GM18867 (cell line): ENCODE measurements around the gene FMO1.
A peak's percentile ranks its signal among the peaks of the same experiment; 100 is the strongest.
"Not testable (repeated sequence)": the region's sequence is repeated elsewhere in the genome, so short reads cannot be mapped to it uniquely, and the experiment has no call there.

ENCODE experiments used
- ATAC-seq: cut with Tn5 transposase; IDR thresholded peaks from one replicate; pipeline ENCODE4 v1.9.1; 2021; ENCODE audit warnings: mild to moderate bottlenecking, moderate library complexity; ENCODE audit not compliant: unreplicated experiment

FMO1 gene

DNA sequence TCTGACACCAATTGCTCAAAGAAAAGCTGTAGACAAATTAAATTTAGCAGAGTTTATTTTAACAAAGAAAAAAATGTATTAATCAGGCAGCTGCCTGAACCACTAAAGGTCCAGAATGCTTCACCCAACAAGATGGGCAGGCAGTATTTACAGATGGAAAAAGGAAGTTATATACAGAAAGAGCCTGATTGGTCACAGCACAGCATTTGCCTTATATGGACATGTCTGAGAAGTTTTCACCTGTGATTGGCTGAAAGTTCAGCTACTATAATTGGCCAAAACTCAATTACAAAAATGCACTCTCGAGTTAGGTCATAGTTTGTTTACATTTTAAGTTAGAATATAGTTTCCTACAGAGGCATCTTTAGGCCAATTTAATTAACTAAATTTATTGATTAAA, 15.1 kb upstream of the FMO1 start:
- ATAC-seq = no peak

DNA sequence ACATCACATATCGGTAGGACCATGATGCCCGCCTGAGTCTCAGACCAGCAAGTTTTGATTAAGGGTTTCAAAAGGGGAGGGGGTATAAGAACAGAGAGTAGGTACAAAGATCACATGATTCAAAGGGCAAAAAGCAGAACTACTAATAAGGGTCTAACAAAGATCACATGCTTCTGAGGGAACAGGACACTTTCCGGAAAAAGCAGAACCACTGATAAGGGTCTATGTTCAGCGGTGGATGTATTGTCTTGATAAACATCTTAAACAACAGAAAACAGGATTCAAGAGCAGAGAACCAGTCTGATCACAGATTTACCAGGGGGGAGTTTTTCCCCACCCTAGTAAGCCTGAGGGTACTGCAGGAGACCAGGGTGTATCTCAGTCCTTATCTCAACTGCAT, 12.1 kb upstream of the FMO1 start:
- ATAC-seq = not testable (repeated sequence)

DNA sequence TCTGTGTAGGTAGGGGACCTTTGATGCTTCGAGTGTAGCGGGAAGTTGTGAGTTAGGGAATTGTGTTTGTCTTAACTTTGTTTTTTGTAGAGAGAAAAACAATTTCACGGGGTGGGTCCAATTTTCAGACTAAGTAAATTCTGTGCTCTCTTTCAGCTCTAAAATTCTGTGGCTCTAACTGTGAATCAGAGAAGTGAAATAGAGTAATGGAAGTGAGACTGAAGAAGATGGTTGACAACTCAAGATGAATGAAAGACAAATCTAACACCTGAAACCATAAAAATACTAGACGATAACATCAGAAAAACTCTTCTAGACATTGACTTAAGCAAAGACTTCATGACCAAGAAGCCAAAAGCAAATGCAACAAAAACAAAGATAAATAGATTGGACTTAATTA, 4.4 kb upstream of the FMO1 start:
- ATAC-seq = peak; percentile 64

DNA sequence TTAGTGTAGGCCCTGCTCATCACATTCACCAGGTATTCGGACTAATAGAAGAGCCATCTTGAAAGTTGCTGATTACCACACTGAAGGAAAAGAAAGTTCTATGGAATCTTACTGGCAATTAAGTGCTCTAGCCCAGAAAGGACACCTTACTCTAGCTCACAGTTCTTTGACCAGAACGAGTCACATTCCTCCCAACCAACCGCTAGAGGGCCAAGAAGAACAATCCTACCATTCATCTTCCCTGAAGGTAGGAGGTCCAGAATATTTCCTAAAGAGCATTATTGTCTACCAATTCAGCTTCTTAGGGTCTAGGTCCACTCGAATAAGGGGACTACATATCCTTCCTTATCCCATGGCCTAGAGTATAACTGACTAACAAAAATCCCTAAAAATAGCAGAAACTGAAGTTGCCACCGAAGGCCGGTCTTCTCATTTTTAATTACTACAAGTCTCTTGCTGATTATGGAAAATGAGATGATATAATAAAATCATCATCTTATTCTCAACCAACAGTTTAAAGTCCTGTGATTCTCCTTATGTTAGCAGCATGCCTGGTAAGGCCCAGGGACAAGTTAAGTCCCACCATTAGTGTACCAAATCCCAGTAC, 2.7 kb upstream of the FMO1 start:
- peak; percentile 76 for ATAC-seq

DNA sequence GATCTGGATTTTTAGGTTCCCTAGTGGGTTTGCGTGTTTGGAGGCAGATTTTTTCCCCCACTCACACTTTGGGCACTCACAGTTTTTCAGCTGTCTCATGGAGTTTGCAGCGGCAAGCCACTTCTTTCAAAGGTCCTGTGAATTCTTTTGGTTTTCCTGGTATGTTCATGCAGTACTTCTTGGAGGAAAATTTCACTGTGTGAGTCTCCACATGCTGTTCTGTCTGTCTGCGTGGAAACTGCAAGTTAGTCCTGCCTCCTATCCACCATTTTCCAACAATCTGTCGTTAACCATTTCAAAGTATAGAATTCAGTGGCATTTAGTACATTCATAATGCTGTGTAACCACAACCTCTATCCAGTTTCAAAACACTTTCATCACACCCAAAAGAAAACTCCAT, 793 bp upstream of the FMO1 start:
- ATAC-seq = no peak

DNA sequence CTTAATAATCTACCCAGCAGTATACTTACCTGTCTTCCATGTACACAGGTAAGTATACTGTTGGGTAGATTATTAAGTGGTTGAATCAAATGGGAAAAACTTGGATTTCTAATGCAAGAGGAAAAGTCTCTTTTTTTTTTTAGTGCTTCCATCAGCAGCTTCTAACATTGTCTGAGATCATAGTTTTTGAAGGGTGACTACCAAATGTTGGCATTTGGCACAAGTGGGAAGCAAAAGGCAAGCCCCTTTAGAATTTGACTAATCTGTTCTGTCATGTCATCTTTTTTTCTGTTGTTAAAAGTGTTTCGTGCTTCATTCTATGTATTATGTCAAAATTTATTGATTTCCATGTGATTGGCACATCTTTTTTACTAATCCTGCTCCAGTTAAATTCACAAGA, 547 bp downstream of the FMO1 start:
- no peak for ATAC-seq

DNA sequence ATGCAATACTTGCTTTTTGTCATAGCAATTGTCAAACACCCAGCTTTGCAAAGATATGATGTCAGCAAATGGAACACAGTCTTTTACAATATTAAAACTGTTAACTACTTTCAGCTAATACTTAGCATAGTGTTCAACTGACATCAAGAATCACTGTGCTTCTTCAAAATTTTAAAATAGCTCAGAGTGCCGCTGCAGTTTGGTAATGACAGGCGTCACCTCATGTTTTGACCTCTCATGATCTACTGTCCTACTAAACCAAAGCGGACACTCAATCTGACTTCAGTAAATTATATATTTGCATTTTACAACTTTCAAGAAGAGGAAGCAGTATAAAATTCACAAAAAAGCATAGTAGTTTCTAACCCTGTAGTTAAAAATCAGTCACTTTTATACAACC, 2.0 kb downstream of the FMO1 start:
- no peak for ATAC-seq

DNA sequence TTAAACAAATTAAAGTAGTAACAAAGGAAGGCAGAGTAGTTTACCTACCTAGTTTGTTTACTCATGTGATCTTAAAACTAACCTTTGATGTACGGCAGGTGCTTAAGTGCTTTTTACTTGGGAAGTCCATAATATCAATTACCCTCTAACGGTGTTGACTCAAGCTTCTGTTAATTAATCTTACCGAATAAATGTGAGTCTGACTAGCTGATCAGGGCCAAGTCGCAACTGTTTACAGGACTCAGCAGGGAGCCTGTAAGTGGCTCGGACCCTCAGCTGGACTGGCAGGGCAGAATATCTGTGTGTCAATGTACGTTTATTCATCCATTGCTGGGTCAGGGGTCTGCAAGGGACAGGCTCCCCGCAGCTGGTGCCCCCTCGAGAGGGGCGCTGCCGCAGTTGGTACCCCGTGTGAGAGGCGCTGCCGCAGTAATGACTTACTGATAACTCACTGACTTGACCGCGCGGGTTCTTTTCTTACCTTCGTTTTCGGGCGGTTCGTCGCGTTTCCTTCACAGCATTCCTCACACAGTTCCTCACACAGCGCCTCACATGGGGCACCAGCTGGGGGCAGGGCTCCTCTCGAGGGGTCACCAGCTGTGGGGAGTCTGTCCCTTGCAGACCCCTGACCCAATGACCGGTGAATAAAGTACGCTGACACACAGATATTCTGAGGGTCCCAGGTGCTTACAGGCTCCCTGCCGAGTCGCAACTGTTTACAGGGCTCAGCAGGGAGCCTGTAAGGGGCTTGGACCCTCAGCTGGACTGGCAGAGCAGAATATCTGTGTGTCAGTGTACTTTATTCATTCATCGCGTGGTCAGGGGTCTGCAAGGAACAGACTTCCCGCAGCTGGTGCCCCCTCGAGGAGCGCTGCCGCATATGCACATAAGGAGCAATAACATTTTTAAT, 3.0 kb downstream of the FMO1 start:
- ATAC-seq = peak; percentile 46

DNA sequence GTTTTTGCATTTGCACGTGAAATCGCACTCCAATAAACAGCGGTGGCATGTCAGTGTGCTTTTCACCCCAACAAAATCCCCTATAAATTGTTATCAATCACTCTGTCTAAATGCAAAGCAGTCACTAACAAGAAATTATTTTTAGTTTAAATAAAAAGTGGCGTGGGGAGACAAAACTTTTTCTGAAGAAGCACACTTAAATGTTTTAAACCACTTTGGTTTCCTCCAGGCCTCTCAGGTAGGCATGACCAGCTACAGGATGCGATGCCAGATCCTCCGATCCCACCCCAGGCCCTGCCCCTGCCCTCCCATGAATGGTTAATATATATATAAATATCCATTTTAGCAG, 3.6 kb downstream of the FMO1 start:
- ATAC-seq = no peak

DNA sequence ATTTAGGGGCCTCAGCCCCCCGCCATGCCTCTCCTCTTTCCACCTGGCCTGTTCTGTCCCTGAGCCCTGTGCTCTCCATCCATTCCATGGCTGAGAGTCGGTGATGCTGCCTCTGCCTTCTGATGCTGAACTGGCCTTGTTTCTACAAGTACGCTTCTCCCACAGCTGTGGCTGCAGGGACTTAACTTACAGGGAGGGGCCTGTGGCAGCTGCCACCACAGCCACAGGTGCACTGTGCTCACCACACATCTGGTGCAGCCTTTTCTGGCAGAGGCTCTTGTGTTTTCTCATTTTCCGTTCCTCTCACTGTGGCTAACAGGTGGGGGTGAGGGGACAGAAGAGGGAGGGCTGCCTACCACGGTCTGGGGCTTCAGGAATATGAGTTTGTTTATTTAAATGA, 4.2 kb downstream of the FMO1 start:
- peak; percentile 94 for ATAC-seq

DNA sequence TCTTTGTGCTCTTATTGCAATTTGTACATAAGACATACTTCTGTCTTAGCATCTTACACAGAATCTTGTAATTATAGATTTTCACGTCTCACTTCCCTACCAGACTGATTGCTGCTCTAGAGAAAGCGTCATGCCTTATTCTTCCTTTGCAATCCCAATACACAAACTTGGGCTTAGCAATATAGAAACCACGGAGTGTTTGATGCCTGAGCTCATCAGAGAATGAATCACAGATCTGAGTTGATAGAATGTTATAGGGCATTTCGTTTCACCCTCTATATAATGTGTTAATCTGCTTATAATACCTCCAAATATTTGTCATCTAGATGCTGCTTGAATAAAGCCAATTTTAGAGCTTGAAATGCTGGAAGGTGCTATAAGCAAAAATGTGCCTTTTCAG, 6.6 kb downstream of the FMO1 start:
- ATAC-seq = no peak

DNA sequence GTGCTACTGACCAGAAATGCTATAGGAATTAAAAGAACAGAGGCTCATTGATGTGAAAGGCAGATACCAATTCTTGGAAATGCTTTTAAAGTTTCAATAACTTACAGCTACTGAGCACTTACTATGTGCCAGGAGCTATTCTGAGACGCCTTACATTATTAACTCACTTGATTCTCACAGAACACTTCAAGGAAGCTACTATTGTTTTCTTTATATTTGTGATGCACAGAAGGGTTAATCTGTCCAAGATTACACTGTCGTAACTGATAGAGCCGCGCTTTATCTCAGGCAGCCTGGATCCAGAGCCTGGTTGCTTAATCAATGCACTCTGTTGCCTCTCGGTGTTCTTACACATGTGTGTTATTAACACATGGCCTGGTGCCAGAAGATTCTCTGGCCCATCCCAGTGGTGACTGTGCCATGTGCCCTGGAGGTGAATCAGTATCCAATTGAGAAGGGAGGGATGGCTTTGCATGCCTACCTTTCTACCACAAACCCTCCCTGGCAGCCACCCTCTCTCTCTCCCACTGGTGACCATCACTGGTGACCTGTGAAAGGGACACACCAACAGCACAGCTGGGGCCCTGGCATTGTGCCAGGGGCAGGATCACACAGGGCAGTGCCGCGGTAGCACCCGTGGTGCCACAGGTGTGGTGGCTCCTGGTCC, 8.8 kb downstream of the FMO1 start:
- no peak for ATAC-seq

DNA sequence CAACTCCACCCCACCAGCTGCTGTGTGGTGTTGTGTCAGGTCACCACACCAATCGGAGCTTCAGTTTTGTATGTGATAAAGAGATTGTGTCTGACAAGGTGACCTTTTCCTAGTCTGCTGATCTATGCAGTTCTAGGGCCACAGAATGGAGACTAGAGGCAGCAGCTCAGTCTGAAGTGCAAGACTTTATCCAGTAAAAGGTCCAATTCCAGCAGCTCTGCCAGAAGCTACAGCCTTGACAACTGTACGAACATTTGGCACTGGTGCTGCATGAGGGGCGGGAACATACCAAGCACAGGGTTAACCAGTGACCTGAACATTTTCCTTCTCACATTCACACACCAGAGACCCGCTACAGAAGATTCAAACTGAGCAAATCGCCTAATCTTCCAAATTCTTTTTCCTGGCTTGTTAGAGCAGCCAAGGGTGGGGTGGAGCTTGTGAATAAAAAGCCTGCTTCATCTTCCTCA, 9.3 kb downstream of the FMO1 start:
- no peak for ATAC-seq

DNA sequence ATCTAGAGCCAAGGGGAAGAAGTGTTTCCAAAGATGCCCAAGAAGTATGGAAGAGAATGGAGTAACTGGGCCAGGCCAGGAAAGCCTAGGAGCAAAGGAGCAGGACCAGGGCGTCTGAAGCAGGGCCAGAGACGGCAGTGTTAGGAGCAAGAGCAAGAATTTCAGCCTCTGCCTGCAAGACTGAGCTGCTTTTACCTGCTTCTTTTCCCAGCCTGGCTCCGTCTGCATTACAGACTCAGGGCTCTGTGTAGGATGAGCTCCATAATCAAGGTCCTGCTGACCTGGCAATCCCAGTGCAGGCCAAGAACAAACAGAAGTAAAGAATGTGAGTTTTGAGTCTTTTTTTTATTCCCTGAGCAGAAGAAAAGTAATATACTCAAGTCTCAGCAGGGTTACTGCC, 10.1 kb downstream of the FMO1 start:
- ATAC-seq = no peak

DNA sequence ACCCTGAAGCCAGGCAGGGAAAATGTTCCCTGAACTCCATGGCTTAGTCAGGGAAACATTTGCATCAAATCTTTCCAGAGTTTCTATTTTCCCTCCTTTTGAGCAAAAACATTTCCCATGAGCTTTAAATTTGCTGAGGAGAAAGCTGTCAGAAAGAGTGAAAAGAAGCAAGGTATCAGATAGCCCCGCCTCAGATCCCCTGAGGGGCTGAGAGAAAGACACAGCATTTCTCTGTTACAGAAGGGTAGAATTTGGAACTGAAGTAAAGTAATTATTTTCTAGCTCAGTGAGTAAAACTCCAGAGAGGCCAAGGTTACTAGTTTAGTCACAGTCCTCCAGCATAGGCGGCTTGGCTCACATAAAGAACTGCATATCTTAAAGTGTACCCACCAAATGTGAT, 10.6 kb downstream of the FMO1 start:
- no peak for ATAC-seq

DNA sequence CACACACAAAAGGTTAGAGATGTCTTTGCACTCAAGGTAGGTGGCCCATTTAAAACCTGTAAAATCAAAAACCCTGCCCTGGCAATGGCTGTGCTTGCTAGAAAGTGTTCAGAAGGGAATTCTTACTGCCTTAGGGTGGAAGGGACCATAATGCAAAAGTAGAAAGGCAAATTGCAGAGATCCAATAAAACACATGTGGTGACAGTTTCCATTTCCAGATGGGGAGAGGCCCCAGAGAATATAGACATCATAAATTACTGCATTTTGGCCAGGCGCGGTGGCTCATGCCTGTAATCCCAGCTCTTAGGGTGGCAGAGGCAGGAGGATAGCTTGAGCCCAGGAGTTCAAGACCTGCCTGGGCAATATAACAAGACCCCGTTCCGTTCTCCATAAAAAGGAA, 13.0 kb downstream of the FMO1 start:
- no peak for ATAC-seq

DNA sequence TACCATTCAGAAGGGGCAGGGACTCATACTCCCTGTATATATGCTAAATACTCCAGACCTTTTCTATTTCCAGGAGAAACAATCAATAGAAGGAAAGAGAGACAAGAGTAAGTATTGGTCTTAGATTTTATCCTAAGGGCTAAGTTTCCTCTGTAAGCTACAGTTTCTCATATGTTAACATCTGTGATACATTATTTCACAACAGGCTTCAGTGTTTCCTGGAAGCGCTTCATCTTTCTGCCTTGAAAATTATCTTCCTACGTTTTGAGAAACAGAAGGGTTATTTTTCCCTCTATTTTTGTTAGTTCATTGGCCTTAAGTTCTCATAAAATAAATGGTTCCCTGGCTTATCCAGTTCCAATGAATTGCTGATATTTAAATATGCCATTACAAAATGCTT, 15.6 kb downstream of the FMO1 start:
- ATAC-seq = no peak

DNA sequence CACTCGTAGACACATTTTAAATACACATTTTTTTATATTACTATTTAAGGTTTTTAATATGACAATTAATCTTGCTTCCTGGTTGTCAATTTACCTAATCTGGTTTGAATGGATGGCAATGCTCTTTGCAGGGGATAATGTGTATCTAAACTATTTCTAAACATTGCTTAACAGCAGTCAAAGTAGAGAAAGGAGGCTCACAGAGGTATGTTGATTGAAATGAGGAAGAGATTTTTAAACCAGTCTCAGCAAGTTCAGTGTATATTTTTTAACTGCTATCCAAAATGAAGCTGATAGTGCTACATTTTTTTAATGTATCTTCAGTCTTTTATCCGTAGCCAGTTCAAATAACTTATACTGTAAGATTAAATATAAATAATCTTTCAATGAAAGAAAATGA, 17.4 kb downstream of the FMO1 start:
- ATAC-seq = no peak

DNA sequence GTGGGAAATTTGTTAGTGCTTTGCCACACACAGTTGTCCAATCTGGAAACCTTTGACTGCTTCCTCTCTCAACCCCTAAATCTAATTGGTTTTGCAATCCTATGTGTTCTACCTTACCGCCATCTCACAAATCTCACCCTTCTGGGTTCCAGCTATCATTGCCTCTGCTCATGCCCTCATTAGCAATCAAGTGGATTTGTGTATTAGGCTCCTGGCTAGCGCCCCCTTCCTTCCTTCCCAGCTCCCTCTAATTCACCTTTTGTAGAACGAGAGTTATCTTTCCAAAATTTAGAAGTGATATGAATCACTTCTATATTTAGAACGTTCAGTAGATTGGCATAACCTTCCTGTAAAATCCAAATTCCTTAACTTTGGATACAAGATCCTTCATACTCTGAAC, 18.6 kb downstream of the FMO1 start:
- ATAC-seq = no peak

DNA sequence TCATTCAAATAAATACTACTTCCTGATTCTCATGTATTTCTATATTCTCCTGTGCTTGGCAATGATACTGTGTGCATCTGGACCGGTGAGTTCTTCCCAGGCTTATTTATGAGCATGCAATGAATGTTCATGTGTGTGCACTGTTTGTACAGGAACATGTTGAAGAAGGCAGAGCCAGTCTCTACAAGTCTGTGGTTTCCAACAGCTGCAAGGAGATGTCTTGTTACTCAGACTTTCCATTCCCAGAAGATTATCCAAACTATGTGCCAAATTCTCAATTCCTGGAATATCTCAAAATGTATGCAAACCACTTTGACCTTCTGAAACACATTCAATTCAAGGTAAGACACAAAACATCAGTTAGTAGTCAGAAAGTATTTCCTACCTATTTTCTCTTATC, 19.1 kb downstream of the FMO1 start:
- no peak for ATAC-seq

DNA sequence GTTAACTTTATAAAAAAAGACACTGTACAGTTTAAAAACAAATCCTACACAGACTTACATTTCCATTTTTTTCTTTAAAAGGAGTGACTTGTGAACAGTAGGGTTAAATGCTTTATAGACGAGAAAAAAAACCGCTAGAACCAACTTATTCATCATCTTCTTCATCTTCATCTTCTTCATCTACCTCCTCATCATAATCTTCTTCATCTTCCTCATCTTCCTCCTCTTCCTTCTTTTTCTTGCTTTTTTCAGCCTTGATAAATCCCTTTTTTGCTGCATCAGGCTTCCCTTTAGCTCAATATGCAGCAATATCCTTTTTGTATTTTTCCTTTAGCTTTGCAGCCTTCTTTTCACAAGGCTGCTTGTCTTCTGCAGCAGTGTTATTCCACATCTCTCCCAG, 22.5 kb downstream of the FMO1 start:
- no peak for ATAC-seq

DNA sequence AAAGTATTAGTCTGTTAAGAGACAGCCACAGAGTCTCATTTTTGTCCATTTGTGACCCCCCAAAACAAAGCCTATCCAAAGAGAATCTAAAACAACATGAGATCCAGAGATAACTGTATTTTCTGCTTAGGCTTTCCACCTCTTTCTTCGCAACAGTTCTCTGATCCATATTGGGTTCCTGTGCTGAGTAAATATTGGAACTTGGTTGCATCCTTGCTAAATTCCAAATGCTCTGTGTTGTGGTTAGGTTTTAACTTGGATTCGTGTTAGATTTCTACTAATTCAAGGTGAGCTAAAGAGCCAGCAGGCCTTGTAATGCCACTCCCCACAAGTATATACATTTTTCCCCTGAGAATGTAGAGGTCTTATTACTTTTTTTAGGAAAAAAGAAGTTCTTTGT, 29.2 kb downstream of the FMO1 start:
- ATAC-seq = no peak
